Cardiac muscle cell (in vitro differentiated cells and primary cell): ENCODE results near the gene FBXO33. TPM values are rescaled to one million over a fixed set of nuclear protein-coding genes. Genes with fewer than 3 reads are reported as not detected.

ENCODE experiments used
- DNase-seq, 2 donors: peaks; one replicate each; pipeline versions ENCODE4 v3.0.0 to v3.0.0-alpha.2; 2010 to 2017; ENCODE audit warnings: low read depth in 1 of 2, low spot score in 1 of 2
- H3K27ac ChIP-seq: fragments of 200-600 bp; sonication (generic); 2 replicates; pipeline ENCODE4 v1.5.1; 2016
- H3K27me3 ChIP-seq: fragments of 200-600 bp; sonication (generic); 2 replicates; pipeline ENCODE4 v1.6.0; 2016; ENCODE audit warnings: control low read depth
- H3K36me3 ChIP-seq: fragments of 200-600 bp; sonication (generic); 2 replicates; pipeline ENCODE4 v1.5.1; 2016; ENCODE audit warnings: control low read depth
- H3K4me1 ChIP-seq: fragments of 200-600 bp; sonication (generic); 2 replicates; pipeline ENCODE4 v1.8.1; 2017; ENCODE audit warnings: low read depth, mild to moderate bottlenecking, mixed run types
- H3K4me3 ChIP-seq: fragments of 200-600 bp; sonication (generic); 2 replicates; pipeline ENCODE4 v1.5.1; 2016; ENCODE audit warnings: mild to moderate bottlenecking
- H3K9me3 ChIP-seq: fragments of 200-600 bp; sonication (generic); 2 replicates; pipeline ENCODE4 v1.5.1; 2017; ENCODE audit warnings: low read depth, mild to moderate bottlenecking, control low read depth
- CTCF ChIP-seq: IDR thresholded peaks from 2 replicates; pipeline ENCODE4 v1.5.1; 2012; ENCODE audit warnings: low read depth, mild to moderate bottlenecking, low read length
- polyA plus RNA-seq: library from polyadenylated mRNA; unstranded; fragments of >200 nt; fragmentation: Nextera tagmentation; extraction: Ambion mirVana; gene quantifications from 2 replicates; pipeline ENCODE4 v1.2.1, GENCODE V29; 2016
- total RNA-seq: library from RNA; depleted of rRNA; stranded (reverse); fragments of >200 nt; gene quantifications from 2 replicates; pipeline ENCODE4 v1.2.3, GENCODE V29; 2016

The FBXO33 gene
- total and polyA plus RNA-seq, 2 experiments from 2014 or later, result 13.6 to 14.0 TPM

DNA sequence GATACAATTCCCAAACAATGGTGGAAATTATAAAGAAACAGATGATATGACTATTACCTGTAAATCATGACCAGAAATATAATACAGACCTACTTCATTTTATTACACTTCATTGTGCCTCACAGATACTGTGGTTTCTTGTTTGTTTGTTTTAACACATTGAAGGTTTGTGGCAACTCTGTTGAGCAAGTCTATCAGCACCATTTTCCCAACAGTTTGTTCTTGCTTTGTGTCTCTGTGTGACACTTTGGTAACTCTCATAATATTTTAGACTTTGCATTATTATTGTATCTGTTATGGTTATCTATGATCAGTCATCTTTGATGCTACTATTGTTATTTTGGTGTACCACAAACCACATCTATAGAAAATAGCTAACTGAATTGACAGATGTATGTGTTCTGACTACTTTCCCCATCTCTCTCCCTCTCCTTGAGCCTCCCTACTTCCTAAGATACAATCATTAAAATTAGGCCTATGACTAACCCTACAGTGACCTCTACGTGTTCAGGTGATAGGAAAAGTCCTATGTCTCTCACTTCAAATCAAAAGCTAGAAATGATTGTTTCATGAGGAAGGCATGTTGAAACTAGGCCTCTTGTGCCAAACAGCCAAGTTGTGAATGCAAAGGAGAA lies 49.1 kb downstream of the FBXO33 start:
- no peak overlapping the region for H3K4me3 ChIP-seq
- no peak for TF ChIP-seq CTCF
- H3K9me3 ChIP-seq, result no peaks in the 10 kb centered on the region
- DNase-seq, result no peak
- H3K27me3 ChIP-seq, result no peaks in the 10 kb centered on the region
- H3K27ac ChIP-seq, result no peak overlapping the region
- H3K4me1 ChIP-seq, result no peaks in the 10 kb centered on the region
- H3K36me3 ChIP-seq, result no peaks in the 10 kb centered on the region

DNA sequence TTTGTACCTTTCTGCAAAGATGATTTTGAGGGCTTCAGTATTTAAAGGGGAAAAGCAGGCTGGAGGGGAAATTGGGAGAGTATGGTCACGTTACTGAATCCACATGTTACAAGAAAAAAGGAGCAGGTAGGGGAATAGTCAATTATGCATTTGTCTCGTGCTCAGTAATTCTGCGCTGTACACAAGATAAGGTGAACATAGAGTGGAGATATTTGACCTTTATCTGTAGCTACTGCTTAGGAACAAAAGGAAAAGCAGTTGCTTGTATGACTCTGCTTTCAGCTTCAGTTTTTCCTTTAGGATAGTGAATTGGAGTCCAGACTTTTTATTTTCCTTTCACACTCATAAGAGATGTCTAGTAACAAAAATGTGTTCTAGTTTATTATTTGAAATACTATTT lies 49.8 kb downstream of the FBXO33 start:
- TF ChIP-seq CTCF, result no peak
- Histone ChIP-seq H3K4me1 (no peaks in the 10 kb centered on the region), H3K27ac (no peak overlapping the region), H3K36me3 (no peaks in the 10 kb centered on the region), H3K4me3 (no peak overlapping the region), H3K9me3 (no peaks in the 10 kb centered on the region), H3K27me3 (no peaks in the 10 kb centered on the region)
- DNase-seq, result no peak

DNA sequence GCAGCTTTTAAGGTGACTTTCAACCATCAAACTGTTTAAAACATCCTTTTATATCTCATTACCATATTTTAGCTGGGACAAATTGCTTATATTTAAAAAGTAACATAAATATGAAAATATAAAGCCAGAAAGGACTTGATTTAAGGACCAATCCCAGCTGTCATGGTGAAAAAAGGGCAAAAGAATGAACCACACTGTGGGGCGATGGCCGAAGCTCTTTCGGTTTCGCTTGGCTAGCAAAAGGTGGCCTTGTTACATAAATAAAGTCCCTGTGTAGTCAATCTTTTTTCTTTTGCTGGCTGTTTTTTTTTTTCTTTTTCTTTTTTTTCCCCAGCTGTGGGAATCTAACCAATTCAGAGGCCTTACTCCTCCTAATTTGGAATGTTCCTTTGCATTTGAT lies 50.9 kb downstream of the FBXO33 start:
- DNase-seq, result no peak
- Histone ChIP-seq H3K36me3 (no peaks in the 10 kb centered on the region), H3K27ac (no peak overlapping the region), H3K27me3 (no peaks in the 10 kb centered on the region), H3K4me3 (no peak overlapping the region), H3K9me3 (no peaks in the 10 kb centered on the region), H3K4me1 (peaks cover 7% of the 10 kb centered on the region)
- TF ChIP-seq CTCF, result no peak

DNA sequence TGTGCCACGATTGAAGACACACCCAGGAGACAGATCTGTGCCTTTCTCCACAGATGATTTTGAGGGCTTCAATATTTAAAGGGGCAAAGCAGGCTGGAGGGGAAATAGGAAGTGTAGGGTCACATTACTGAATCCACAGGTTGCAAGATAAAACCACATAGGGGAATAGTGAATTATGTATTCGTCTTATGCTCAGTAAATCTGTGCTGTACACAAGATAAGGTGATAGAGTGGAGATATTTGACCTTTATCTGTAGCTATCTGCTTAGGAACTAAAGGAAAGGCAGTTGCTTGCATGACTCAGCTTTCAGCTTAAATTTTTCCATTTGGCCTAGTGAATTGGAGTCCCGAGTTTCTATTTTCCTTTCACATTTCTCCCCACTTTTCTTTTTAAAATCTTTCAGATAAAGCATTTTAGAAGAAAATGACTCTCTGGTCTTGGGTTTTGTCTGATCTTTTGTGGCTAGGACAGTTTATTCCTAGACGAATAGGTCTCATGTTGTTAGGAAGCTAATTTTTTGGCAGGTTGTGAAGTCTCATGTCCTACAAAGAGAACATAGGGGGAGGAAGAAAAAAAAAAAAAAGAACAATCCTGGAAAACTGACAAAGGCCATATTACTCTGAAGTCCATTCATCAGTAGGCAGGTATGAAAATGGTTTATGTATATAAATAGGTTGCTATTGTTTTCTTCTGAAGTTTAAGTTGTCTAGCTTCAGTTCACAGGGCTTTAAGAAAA lies 55.4 kb downstream of the FBXO33 start:
- peak in 1 of 2 donors; percentile 30 for DNase-seq
- no peak for TF ChIP-seq CTCF

DNA sequence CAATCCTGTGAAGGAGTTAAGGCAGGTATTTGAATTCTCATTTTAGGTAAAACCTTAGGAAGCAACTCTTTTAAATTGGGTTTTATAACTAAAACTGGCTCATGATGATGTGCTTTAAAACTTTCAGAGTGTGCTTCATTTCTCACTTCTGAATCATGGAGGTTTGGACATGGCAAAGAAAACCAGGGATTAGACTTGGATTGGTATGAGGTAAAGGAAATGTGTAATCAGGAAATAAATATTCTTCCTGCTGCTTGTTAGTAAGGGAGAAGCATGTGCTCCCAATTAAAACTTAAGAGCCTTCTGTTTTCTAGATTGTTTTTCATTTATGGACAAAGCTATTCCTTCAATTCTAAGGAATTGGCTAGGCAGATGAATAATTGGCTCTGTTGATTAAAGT lies 57.4 kb downstream of the FBXO33 start:
- Histone ChIP-seq H3K36me3 (no peaks in the 10 kb centered on the region), H3K27ac (no peak overlapping the region), H3K27me3 (no peaks in the 10 kb centered on the region), H3K4me3 (no peak overlapping the region), H3K4me1 (peaks cover 7% of the 10 kb centered on the region), H3K9me3 (no peaks in the 10 kb centered on the region)
- no peak for TF ChIP-seq CTCF
- peak in 1 of 2 donors; percentile 53 for DNase-seq

More for the DNA sequence above, 55.4 kb downstream of the FBXO33 start:
- no peaks in the 10 kb centered on the region for H3K27me3 ChIP-seq
- H3K9me3 ChIP-seq, result no peaks in the 10 kb centered on the region
- H3K36me3 ChIP-seq, result no peaks in the 10 kb centered on the region
- peak overlapping the region; percentile 39 for H3K27ac ChIP-seq
- H3K4me3 ChIP-seq, result no peak overlapping the region
- H3K4me1 ChIP-seq, result peaks cover 7% of the 10 kb centered on the region
